ENCODE measurements around the gene EXOC7. TPM values are rescaled to one million over a fixed set of nuclear protein-coding genes. Genes with fewer than 3 reads are reported as not detected.

EXOC7 gene
- polyA plus RNA-seq, 1 donor (not counting 4 experiments of a cell fraction or from before 2014, with no cell fraction given) = 60.6 TPM

DNA sequence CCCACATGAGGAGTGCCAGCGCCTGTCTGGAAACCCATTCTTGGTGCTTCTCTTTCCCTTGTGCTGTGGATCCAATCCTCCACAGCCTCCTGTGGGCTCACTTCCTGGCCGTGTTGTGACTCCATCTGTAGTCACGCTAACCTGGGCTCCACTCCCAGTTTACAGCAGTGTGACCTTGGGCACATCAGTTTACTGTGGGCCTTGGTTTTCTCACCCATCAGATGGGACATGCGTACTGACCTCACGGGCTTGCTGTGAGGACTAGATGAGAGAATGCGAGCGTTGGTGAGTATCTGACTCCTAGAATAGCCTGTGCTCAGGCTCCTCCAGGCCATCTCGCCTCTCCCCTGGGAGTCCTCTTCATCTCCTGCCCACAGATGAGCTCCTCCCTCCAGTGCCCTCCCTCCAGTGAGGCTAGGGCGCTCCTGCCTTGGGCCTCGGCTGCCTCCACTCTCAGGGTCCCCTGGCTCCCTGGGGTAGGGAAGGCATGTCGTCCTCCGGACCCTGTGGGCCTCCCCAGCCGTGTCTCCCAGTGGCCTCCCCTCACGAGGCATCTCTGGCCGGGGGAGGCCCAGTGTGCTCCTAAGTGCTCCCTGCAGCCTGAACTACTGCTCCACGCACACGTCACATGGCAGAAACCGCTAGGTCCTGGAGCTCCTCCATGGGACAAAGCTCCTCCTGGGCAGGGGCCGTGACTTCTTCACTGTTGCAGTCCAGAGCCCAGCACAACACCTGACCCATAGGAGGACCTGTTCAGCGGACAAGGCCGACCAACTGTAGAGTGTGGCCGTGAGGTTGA is 42.7 kb upstream of the EXOC7 start:
- no peaks in the 10 kb centered on the region for H4K20me1 ChIP-seq (ENCODE audit: control insufficient read depth, extremely low read depth, insufficient read depth, low read length)
- no peaks in the 10 kb centered on the region for H3K9me1 ChIP-seq (ENCODE audit: control insufficient read depth, extremely low read depth, insufficient read depth, low read length)
- H3K36me3 ChIP-seq (ENCODE audit: control insufficient read depth in 2 of 2, extremely low read depth in 1 of 2, insufficient read depth in 2 of 2, low read length in 2 of 2) = no peaks in the 10 kb centered on the region
- H3K9ac ChIP-seq (ENCODE audit: control insufficient read depth, extremely low read depth, insufficient read depth, low read length) = no peak overlapping the region
- DNase-seq (ENCODE audit: low read depth, low spot score) = no peak
- no peak for FAIRE-seq
- H3K4me1 ChIP-seq (ENCODE audit: control insufficient read depth, extremely low read depth, insufficient read depth, low read length) = peaks cover 3% of the 10 kb centered on the region
- peaks cover 13% of the 10 kb centered on the region for H3K27me3 ChIP-seq (ENCODE audit: control insufficient read depth, extremely low read depth, insufficient read depth, low read length)
- dilution Hi-C loops (cut with MboI; ENCODE audit: extremely low pct_ligation_motif_present, low sequenced_read_pairs) = no loop called here
- TF ChIP-seq, protein P1, sequence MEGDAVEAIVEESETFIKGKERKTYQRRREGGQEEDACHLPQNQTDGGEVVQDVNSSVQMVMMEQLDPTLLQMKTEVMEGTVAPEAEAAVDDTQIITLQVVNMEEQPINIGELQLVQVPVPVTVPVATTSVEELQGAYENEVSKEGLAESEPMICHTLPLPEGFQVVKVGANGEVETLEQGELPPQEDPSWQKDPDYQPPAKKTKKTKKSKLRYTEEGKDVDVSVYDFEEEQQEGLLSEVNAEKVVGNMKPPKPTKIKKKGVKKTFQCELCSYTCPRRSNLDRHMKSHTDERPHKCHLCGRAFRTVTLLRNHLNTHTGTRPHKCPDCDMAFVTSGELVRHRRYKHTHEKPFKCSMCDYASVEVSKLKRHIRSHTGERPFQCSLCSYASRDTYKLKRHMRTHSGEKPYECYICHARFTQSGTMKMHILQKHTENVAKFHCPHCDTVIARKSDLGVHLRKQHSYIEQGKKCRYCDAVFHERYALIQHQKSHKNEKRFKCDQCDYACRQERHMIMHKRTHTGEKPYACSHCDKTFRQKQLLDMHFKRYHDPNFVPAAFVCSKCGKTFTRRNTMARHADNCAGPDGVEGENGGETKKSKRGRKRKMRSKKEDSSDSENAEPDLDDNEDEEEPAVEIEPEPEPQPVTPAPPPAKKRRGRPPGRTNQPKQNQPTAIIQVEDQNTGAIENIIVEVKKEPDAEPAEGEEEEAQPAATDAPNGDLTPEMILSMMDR (optimal IDR thresholded peaks at IDR 0.05 in 1 of 3, IDR thresholded peaks at IDR 0.05 in 1 of 3, conservative IDR thresholded peaks at IDR 0.05 in 1 of 3; ENCODE audit: extremely low read depth in 1 of 3, insufficient read depth in 2 of 3, low read length in 3 of 3) = no peak
- TF ChIP-seq EZH2 (IDR thresholded peaks at IDR 0.05; ENCODE audit: low read length) = no peak
- no peaks in the 10 kb centered on the region for H3K79me2 ChIP-seq (ENCODE audit: control insufficient read depth, insufficient read depth, low read length)
- no peak overlapping the region for H2AFZ ChIP-seq (ENCODE audit: control insufficient read depth, low read length)
- no peak overlapping the region for H3K4me3 ChIP-seq (ENCODE audit: control insufficient read depth in 2 of 3, extremely low read depth in 1 of 3, insufficient read depth in 2 of 3, low read depth in 1 of 3, low read length in 3 of 3)
- H3K27ac ChIP-seq (ENCODE audit: control insufficient read depth, insufficient read depth, low read length) = no peak overlapping the region
- H3K9me3 ChIP-seq (ENCODE audit: control insufficient read depth, low read depth, low read length) = no peaks in the 10 kb centered on the region
- no peak overlapping the region for H3K4me2 ChIP-seq (ENCODE audit: control insufficient read depth, extremely low read depth, insufficient read depth, low read depth, low read length)

DNA sequence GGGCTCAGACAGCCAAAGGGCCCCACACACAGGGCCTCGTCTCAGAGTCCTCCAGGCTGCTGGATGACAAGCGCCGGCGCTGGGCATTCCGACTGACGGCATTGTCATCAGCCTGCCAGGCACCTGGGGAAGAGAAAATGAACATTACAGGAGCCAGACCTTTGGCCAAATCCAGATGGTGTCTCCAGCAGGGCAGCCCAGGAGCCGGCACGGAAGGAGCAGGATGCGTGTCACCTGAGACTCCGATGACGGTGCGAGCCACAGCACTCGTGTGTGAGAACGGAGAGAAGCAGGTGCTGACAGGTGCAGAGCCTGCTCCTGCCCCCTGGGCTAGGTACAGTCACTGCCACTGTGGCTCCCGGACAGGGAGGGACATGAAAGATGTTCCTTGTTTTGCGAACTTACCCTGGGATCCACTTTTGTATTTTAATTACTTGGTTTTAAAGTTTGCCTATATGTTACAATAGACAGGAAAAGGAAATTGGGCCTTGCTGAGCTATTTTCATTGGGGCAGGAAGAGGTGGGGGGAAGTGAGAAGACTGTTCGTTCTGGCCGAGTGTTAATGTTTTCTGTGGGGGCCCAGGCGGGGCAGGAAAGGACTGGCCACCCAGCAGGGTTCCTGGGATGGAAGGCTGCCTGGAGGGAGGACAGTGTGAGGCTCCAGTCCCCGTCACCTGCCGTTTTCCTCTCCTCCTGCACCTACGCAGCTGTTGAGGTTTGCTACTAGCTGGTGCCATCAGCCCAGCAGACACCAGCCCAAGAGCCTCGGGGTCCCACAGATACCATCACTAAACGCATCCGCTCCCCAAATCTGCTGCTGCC is 41.9 kb upstream of the EXOC7 start:
- no peak overlapping the region for H3K27ac ChIP-seq (ENCODE audit: control insufficient read depth, insufficient read depth, low read length)
- no peak overlapping the region for H2AFZ ChIP-seq (ENCODE audit: control insufficient read depth, low read length)
- H3K9me1 ChIP-seq (ENCODE audit: control insufficient read depth, extremely low read depth, insufficient read depth, low read length) = no peaks in the 10 kb centered on the region
- H4K20me1 ChIP-seq (ENCODE audit: control insufficient read depth, extremely low read depth, insufficient read depth, low read length) = no peaks in the 10 kb centered on the region
- DNase-seq (ENCODE audit: low read depth, low spot score) (no peak), FAIRE-seq (no peak)
- H3K4me3 ChIP-seq (ENCODE audit: control insufficient read depth in 2 of 3, extremely low read depth in 1 of 3, insufficient read depth in 2 of 3, low read depth in 1 of 3, low read length in 3 of 3) = no peak overlapping the region
- H3K27me3 ChIP-seq (ENCODE audit: control insufficient read depth, extremely low read depth, insufficient read depth, low read length) = peaks cover 21% of the 10 kb centered on the region
- peaks cover 4% of the 10 kb centered on the region for H3K4me1 ChIP-seq (ENCODE audit: control insufficient read depth, extremely low read depth, insufficient read depth, low read length)
- no peak overlapping the region for H3K9ac ChIP-seq (ENCODE audit: control insufficient read depth, extremely low read depth, insufficient read depth, low read length)
- H3K4me2 ChIP-seq (ENCODE audit: control insufficient read depth, extremely low read depth, insufficient read depth, low read depth, low read length) = no peak overlapping the region
- H3K79me2 ChIP-seq (ENCODE audit: control insufficient read depth, insufficient read depth, low read length) = no peaks in the 10 kb centered on the region
- H3K9me3 ChIP-seq (ENCODE audit: control insufficient read depth, low read depth, low read length) = no peaks in the 10 kb centered on the region
- dilution Hi-C loops (cut with MboI; ENCODE audit: extremely low pct_ligation_motif_present, low sequenced_read_pairs) = no loop called here
- TF ChIP-seq EZH2 (IDR thresholded peaks at IDR 0.05; ENCODE audit: low read length) = no peak
- TF ChIP-seq, protein P1 (optimal IDR thresholded peaks at IDR 0.05 in 1 of 3, IDR thresholded peaks at IDR 0.05 in 1 of 3, conservative IDR thresholded peaks at IDR 0.05 in 1 of 3; ENCODE audit: extremely low read depth in 1 of 3, insufficient read depth in 2 of 3, low read length in 3 of 3) = no peak
- no peaks in the 10 kb centered on the region for H3K36me3 ChIP-seq (ENCODE audit: control insufficient read depth in 2 of 2, extremely low read depth in 1 of 2, insufficient read depth in 2 of 2, low read length in 2 of 2)

Data from keratinocyte (primary cell).